Stimulated activated CD8-positive, alpha-beta memory T cell treated with anti-CD3 and anti-CD28 coated beads, Interleukin-12 subunit alpha, Interleukin-12 subunit beta, amount 100 ng/mL, for 4 hours (primary cell): ENCODE data around the gene KCNAB2.

Experiments used
- DNase-seq: peaks from one replicate; pipeline ENCODE4 v3.0.0-alpha.2; 2020; ENCODE audit warnings: low read depth

The KCNAB2 gene

DNA sequence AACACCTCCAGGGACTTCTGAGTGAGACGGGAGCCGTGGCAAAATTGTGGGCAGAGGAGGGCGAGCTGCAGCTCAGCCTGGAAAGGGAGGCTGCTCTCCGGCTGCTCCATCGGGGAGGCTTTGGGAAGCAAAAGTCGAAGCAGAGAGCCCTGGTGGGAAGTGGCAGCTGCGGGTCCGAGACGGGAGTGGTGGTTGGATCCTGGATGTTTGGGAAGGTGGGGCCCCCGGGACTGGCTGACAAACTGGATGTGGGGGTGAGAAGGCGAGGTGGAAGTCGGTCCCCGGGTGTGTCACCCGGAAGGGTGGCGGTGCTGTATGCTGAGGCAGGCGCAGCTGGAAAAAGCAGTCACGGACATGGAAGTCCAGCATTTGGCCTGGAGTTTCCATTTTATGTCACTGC is 52.1 kb downstream of the KCNAB2 start:
- no peak for DNase-seq

- DNase-seq, result no peak
Observed at GRCh38 chr1:6098303-6099215, 52.9 kb downstream of the KCNAB2 start.

DNA sequence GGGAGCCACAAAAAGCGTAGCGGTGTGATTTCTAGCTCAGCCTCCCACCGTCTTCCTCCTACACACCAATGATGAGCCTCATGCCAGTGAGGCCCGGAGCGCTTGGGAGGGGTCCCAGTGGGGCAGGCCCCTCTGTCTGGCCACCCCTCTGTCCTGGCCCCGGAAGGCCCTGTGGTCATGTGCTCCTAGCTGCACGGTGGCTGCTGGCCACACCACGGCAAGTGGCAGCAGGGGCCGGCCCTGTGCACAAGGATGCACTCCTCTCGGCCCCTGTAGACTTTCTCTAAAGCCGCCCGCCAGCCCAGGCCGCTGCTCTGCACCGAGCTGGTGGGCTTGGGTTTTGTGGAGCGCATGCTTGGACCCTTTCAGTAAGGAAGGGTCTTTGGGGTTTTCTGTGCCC is 53.6 kb downstream of the KCNAB2 start:
- no peak for DNase-seq

- no peak for DNase-seq
Observed at GRCh38 chr1:6099787-6100765, 54.4 kb downstream of the KCNAB2 start.

GRCh38 chr1:6100861-6101783 is 55.4 kb downstream of the KCNAB2 start:
- no peak for DNase-seq

DNA sequence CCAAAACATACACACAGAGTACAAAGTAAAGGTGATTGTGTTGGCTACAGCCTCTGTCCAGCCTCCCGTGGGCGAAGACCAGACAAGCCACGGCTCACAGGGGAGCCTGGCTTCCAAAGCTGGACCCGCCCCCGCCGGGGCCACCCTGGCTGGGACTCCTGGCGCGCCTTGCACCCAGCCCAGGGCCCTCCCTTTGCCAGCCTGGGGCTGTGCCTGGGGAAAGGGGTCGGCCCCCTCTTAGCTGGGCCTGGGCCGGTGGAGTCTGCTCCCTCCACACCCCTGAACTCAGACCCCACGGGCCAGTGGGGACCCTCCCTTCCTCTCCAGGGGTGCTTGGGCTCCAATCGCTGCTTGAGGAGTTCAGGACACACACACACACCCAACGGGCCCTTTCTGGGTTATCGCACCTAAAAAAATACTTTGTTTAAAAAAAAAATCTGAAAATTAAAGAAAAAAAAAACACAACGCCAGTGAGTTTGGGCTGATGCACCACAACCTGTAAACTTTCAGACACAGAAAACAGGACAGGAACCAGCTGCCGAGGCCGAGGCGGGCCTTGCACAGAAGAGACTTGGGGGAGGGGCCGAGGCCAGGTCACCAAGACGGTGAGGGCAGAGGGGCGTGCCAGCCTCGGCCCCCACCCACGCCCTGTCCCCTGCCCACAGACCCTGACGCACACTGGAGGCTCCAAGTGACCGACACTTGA is 56.3 kb downstream of the KCNAB2 start:
- no peak for DNase-seq

DNA sequence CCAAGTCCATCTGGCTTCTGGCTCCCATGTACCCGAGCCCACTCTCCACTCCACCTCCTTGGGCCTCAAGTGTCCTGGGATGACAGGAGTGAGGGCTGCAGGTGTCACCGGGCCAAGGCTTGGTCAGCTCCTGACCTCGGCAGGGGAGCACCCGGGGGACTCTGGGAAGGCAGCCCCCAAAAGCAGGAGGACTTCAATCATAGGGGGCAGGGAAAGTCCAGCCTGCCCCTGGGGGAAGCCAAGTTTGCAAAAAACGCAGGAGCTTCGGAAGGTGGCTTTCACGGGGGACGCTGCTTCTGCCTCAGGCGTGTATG is 56.8 kb downstream of the KCNAB2 start:
- DNase-seq, result no peak

- no peak for DNase-seq
Observed at GRCh38 chr1:6103111-6103853, 57.6 kb downstream of the KCNAB2 start.

- no peak for DNase-seq
Observed at GRCh38 chr1:6103854-6104530, 58.3 kb downstream of the KCNAB2 start.

DNA sequence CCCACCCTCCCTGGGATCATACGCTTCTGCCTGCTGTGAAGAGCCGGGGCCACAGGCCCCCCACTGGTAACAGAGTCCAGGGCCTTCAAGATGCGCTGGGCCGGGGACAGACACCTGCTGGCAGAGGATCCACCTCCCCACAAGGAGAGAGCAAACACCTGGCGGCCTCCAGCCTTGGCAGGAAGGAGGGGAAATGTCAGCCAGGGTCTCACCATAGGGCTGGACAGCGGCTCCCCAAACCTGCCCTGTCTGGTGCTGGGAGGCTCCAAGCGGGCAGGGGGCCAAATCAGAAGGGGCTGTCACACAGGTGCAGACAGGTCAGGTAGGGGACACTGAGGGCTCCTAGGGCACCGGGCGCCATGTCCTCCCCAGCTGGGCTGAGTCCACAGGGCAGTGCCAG is 58.9 kb downstream of the KCNAB2 start:
- DNase-seq, result no peak

DNA sequence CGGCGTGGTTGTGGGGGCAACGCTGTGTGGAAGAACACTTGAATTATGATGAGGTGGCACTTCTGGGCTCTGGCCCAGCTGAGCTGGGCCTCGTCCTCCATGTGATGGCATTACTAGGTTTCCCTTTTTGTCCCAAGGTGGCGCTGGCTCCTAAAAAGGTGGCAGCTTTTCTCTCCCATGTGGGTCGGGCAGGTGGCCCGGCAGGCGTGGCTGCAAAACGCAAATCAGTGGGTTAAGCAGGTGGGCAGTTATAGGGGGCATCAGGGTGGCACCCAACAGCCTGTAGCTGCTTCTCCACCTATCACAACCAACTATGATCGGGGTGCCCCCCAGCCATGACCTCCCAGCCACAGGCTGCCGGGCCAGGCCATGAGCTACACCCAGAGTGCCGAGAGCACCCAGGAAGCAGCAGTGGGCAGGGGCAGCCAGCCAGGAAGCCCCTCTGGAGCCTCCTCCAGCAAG is 59.6 kb downstream of the KCNAB2 start:
- DNase-seq, result no peak

DNA sequence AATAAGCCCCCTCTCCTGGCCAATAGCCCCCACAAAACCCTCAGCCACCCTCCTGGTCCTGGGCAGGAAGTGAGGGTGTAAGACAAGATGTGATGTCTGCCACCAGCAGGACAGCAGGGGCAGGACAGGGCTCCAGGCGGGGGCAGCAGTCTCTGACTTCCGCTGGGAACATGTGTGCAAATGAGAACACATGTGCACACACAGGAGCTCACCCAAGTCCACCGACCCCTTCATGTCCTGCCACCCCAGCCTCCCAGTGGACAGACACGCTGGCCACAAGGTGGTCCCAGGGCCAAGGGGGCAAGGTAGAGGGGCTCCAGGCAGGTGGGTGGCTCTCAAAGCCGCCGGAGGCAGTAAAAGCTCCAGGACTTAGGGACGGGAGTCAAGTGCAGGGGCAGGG is 60.1 kb downstream of the KCNAB2 start:
- no peak for DNase-seq

- no peak for DNase-seq
Observed at GRCh38 chr1:6106321-6106731, 60.6 kb downstream of the KCNAB2 start.

- DNase-seq, result no peak
Observed at GRCh38 chr1:6106977-6107376, 61.3 kb downstream of the KCNAB2 start.

- DNase-seq, result no peak
Observed at GRCh38 chr1:6107409-6108356, 62.0 kb downstream of the KCNAB2 start.

DNA sequence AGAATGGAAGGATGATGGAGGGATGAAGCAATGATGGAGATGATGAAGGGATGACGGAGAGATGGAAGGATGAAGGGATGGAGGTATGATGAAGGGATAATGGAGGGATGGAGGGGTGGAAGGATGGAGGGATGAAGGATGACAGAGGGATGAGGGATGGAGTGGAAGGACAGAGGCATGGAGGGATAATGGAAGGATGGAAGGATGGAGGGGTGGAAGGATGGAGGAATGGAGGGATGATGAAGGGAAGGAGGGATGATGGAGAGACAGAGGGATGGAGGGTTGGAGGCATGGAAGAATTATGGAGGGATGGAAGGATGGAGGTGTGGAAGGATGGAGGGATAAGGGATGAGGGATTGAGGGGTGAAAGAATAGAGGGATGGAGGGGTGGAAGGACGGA is 62.8 kb downstream of the KCNAB2 start:
- DNase-seq, result no peak

DNA sequence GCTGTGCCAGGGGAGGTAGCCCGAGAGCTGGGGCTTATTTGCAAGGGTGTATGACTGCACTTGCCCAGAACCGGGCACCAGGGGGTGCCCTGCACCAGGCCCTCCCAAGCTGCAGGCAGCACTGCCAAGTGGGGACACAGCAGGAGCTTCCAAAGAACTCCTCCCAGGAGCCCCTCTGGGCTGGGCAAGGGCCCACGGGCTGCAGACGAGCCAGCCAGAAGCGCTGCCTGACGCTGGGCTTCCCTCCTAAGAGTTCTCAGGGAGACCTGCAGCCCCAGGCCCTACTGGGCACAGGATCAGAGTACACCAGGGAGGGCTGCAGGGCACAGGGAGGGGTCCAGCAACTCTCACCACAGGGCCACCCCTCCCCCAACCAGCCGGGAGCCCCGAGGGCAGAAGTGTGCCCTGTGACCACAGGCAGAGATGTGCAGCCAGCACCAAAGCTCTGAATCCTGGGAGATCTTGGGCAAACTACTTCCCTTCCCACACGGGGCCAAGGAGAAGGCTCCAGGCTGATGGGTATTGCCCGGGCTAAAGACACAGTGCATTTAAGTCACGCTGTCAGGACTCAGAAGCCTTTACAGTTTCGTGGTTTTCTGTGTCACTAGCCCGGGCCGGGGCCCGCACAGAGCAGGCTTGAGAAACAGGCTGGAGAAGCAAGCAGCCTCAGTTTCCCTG is 63.4 kb downstream of the KCNAB2 start:
- no peak for DNase-seq

DNA sequence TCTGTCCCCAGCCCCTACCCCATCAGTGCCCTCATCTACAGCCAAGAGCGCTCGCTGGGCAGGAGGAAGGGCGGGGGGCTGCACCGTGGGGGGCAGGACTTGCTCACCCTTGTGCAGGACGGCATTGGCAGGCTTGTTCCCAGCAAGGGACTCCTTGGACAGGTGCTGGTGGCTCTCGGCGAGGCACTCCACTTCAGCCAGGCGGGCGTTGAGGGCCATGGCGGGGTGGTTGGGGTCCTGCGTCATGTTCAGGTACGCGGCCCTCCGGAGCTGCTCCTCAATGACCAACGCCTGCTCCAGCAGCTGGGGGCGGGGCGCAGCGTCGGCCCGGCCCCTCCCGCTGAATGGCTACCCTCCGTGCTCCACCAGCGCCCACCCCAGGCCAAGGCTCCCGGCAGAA is 64.0 kb downstream of the KCNAB2 start:
- DNase-seq, result no peak
